NB4 (cell line): Measurements from ENCODE around the gene FAM83C.

ENCODE experiments used
- CTCF ChIP-seq: IDR thresholded peaks from one replicate; pipeline ENCODE4 v1.5.1; 2012; ENCODE audit warnings: low read depth, low read length
- MAX ChIP-seq: IDR thresholded peaks from 2 replicates; pipeline ENCODE4 v1.6.1; 2011; ENCODE audit warnings: low read depth, low read length
- POLR2A ChIP-seq: IDR thresholded peaks from 2 replicates; pipeline ENCODE4 v1.6.1; 2011; ENCODE audit warnings: mild to moderate bottlenecking; ENCODE audit not compliant: insufficient read length; ENCODE audit errors: extremely low read depth

DNA sequence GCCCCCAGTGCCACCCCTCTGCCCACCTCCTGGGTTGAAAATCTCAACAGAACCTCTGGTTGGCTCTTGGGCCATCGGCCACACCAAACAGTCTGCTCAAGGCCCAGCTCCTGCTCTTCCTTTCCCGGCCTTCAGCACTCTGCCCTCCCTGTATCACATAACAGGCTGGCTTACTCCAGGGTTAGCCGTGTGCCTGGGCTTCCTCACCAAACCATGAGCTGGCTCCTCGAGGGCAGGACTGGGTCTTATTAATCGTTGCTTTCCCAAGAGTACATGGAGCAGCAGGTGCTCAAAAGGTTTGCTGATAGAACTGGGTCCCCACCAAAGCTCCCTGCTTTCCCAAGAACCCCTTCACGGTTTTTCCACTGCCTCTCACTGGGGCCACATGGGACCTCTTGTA lies 12.7 kb upstream of the FAM83C start:
- TF ChIP-seq CTCF (no peak), POLR2A (no peak), MAX (no peak)
